HCT116 (cell line): ENCODE results near the gene S100P. TPM values are rescaled to one million over a fixed set of nuclear protein-coding genes. Genes with fewer than 3 reads are reported as not detected.

Experiments used
- ATAC-seq: fragments of 200-7000 bp; cut with Tn5 transposase; 2 replicates; pipeline ENCODE4 v1.9.1; 2020; ENCODE audit warnings: mild to moderate bottlenecking, moderate library complexity
- BruUV-seq: library from RNA; stranded (reverse); fragments of 400-500 nt; replicated peaks from 2 replicates; lab custom pipeline; 2021; lab: Mats Ljungman, UMichigan
- CTCF ChIA-PET: fragments of 300-600 bp; sonication (Branson Sonifier 250); formaldehyde crosslinking; loops from one replicate; lab custom pipeline; 2021; ENCODE audit warnings: antibody characterized with exemption; lab: Charles Lee
- POLR2A ChIA-PET: fragments of 300-600, 350-600 bp; sonication (Branson Sonifier 250); formaldehyde crosslinking; loops from one replicate; lab custom pipeline; 2021; ENCODE audit warnings: antibody characterized with exemption; lab: Charles Lee
- RAD21 ChIA-PET, 2 experiments: fragments of 300-600 bp; sonication (Branson Sonifier 250); formaldehyde crosslinking; loops; one replicate each; lab custom pipeline; 2023; ENCODE audit warnings: low total read pairs in 2 of 2; ENCODE audit not compliant: uncharacterized antibody in 2 of 2, unreplicated experiment in 2 of 2, low non-redundant PET in 1 of 2; lab: Charles Lee
- DNase-seq: peaks from one replicate; pipeline ENCODE4 v3.0.0-alpha.2; 2010; ENCODE audit warnings: low read depth, low spot score
- H2AFZ ChIP-seq: fragments of 200-600 bp; shearing (Covaris generic), sonication (generic); 2 replicates; pipeline ENCODE4 v1.6.1; 2017; ENCODE audit warnings: low read depth, mixed run types, mixed read lengths, antibody characterized with exemption, low read length; ENCODE audit not compliant: poor library complexity, severe bottlenecking
- H3K27ac ChIP-seq: 2 replicates; pipeline ENCODE4 v1.5.1; 2012; ENCODE audit warnings: low read depth, low read length
- H3K27me3 ChIP-seq: fragments of 200-600 bp; sonication (generic); 2 replicates; pipeline ENCODE4 v1.6.1; 2016; ENCODE audit warnings: mixed run types, low read length, mixed read lengths; ENCODE audit not compliant: insufficient read depth
- H3K36me3 ChIP-seq, 2 experiments: fragments of 200-500 bp in 1 of 2; fragments of 200-600 bp in 1 of 2; sonication (Bioruptor generic) in 1 of 2; sonication (generic) in 1 of 2; 2 replicates each; pipeline versions ENCODE4 v1.5.1 to v1.6.1; 2014 to 2016; ENCODE audit warnings: low read length in 2 of 2, inconsistent platforms in 1 of 2, mixed read lengths in 1 of 2, mixed run types in 1 of 2; ENCODE audit not compliant: insufficient read depth in 2 of 2, control insufficient read depth in 1 of 2
- H3K4me1 ChIP-seq, 2 experiments: fragments of 200-600 bp in 1 of 2; sonication (generic) in 1 of 2; 2 replicates each; pipeline versions ENCODE4 v1.5.1 to v1.6.1; 2012 to 2017; ENCODE audit warnings: low read length in 2 of 2, inconsistent platforms in 1 of 2, mild to moderate bottlenecking in 1 of 2, mixed read lengths in 1 of 2, mixed run types in 1 of 2, moderate library complexity in 1 of 2; ENCODE audit not compliant: insufficient read depth in 2 of 2, control insufficient read depth in 1 of 2
- H3K4me2 ChIP-seq: fragments of 200-600 bp; sonication (generic); 2 replicates; pipeline ENCODE4 v1.6.1; 2017; ENCODE audit warnings: mixed run types, low read length, mixed read lengths
- H3K4me3 ChIP-seq, 2 experiments: fragments of 200-600 bp in 1 of 2; sonication (generic) in 1 of 2; replicated peaks in 1 of 2; 2 replicates each; pipeline ENCODE4 v1.5.1; 2011 to 2016; ENCODE audit warnings: low read length in 2 of 2, control low read depth in 1 of 2, low read depth in 1 of 2, mild to moderate bottlenecking in 1 of 2, mixed read lengths in 1 of 2, mixed run types in 1 of 2
- H3K79me2 ChIP-seq: fragments of 200-600 bp; sonication (generic); 2 replicates; pipeline ENCODE4 v1.6.1; 2017; ENCODE audit warnings: mild to moderate bottlenecking, mixed run types, low read length, moderate library complexity, mixed read lengths; ENCODE audit not compliant: insufficient read depth
- H3K9ac ChIP-seq: fragments of 200-600 bp; sonication (generic); 2 replicates; pipeline ENCODE4 v1.6.1; 2016; ENCODE audit warnings: low read length, mixed read lengths
- H3K9me2 ChIP-seq: fragments of 200-600 bp; sonication (generic), shearing (Covaris generic); 2 replicates; pipeline ENCODE4 v1.6.1; 2017; ENCODE audit warnings: mixed run types, mild to moderate bottlenecking, moderate library complexity; ENCODE audit not compliant: insufficient read depth
- H3K9me3 ChIP-seq, 2 experiments: fragments of 200-500 bp in 1 of 2; fragments of 200-600 bp in 1 of 2; sonication (Bioruptor generic) in 1 of 2; sonication (generic) in 1 of 2; 2 replicates each; pipeline ENCODE4 v1.6.1; 2014 to 2017; ENCODE audit warnings: low read length in 2 of 2, mixed read lengths in 2 of 2, inconsistent platforms in 1 of 2, low read depth in 1 of 2, mild to moderate bottlenecking in 1 of 2, mixed run types in 1 of 2, moderate library complexity in 1 of 2; ENCODE audit not compliant: control insufficient read depth in 1 of 2, insufficient read depth in 1 of 2
- H4K20me1 ChIP-seq: fragments of 200-600 bp; sonication (generic), shearing (Covaris generic); 2 replicates; pipeline ENCODE4 v1.6.1; 2017; ENCODE audit warnings: mixed run types, mild to moderate bottlenecking, moderate library complexity; ENCODE audit not compliant: insufficient read depth
- EZH2 ChIP-seq: fragments of 200-600 bp; sonication (generic); IDR thresholded peaks from 2 replicates; pipeline ENCODE4 v1.6.1; 2017; ENCODE audit warnings: antibody characterized with exemption, mixed run types
- EZH2phosphoT487 ChIP-seq: fragments of 200-600 bp; IDR thresholded peaks from 2 replicates; pipeline ENCODE4 v1.6.1; 2018; ENCODE audit warnings: antibody characterized with exemption, borderline replicate concordance
- SP1 ChIP-seq: IDR thresholded peaks from 2 replicates; pipeline ENCODE4 v1.6.1; 2012; ENCODE audit warnings: low read depth
- ZNF274 ChIP-seq: fragments of 200-500 bp; sonication (Bioruptor generic); IDR thresholded peaks from 2 replicates; pipeline ENCODE4 v1.6.1; 2014; ENCODE audit warnings: mild to moderate bottlenecking, low read depth, low read length, inconsistent platforms
- intact Hi-C: fragments of 100-400 bp; cut with micrococcal nuclease; formaldehyde crosslinking; loops from 2 replicates; pipeline ENCODE4 v1.10.0; 2022
- total RNA-seq: library from RNA; stranded (reverse); gene quantifications from one replicate; pipeline ENCODE4 v1.2.1, GENCODE V29; 2021; ENCODE audit not compliant: unreplicated experiment
- TF ChIP-seq, protein P1 (sequence below): IDR thresholded peaks from 2 replicates; pipeline ENCODE4 v1.6.1; 2012; ENCODE audit warnings: low read depth
- TF ChIP-seq, protein P2 (sequence below): IDR thresholded peaks from 2 replicates; pipeline ENCODE4 v1.6.1; 2012
- TF ChIP-seq, protein P3 (sequence below): IDR thresholded peaks from 2 replicates; pipeline ENCODE4 v1.6.1; 2012

The S100P gene
- total RNA-seq, 1 experiment from 2014 or later, result 4.1 TPM

DNA sequence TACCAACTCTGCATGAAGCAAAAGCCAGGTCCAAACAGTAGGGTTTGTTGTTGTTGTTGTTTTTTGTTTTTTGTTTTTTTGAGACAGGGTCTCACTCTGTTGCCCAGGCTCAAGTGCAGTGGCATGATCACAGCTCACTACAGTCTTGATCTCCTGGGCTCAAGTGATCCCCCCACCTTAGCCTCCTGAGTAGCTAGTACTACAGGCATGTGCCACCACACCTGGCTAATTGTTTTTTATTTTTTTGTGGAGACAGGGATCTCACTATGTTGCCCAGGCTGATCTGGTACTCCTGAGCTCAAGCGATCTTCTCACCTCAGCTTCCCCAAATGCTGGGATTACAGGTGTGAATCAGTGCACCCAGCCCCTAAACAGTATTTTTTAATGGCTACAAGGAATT lies 6.2 kb downstream of the S100P start:
- no peaks in the 10 kb centered on the region for H3K9me3 ChIP-seq
- RAD21 ChIA-PET, result no interaction called here
- BruUV-seq, result no TSS peak
- H3K4me3 ChIP-seq, result no peak overlapping the region
- POLR2A ChIA-PET, result no interaction called here
- no peak overlapping the region for H3K4me2 ChIP-seq
- no peak for DNase-seq
- H3K36me3 ChIP-seq, result no peaks in the 10 kb centered on the region
- TF ChIP-seq, protein P1, sequence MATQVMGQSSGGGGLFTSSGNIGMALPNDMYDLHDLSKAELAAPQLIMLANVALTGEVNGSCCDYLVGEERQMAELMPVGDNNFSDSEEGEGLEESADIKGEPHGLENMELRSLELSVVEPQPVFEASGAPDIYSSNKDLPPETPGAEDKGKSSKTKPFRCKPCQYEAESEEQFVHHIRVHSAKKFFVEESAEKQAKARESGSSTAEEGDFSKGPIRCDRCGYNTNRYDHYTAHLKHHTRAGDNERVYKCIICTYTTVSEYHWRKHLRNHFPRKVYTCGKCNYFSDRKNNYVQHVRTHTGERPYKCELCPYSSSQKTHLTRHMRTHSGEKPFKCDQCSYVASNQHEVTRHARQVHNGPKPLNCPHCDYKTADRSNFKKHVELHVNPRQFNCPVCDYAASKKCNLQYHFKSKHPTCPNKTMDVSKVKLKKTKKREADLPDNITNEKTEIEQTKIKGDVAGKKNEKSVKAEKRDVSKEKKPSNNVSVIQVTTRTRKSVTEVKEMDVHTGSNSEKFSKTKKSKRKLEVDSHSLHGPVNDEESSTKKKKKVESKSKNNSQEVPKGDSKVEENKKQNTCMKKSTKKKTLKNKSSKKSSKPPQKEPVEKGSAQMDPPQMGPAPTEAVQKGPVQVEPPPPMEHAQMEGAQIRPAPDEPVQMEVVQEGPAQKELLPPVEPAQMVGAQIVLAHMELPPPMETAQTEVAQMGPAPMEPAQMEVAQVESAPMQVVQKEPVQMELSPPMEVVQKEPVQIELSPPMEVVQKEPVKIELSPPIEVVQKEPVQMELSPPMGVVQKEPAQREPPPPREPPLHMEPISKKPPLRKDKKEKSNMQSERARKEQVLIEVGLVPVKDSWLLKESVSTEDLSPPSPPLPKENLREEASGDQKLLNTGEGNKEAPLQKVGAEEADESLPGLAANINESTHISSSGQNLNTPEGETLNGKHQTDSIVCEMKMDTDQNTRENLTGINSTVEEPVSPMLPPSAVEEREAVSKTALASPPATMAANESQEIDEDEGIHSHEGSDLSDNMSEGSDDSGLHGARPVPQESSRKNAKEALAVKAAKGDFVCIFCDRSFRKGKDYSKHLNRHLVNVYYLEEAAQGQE, result no peak
- TF ChIP-seq, protein P2, sequence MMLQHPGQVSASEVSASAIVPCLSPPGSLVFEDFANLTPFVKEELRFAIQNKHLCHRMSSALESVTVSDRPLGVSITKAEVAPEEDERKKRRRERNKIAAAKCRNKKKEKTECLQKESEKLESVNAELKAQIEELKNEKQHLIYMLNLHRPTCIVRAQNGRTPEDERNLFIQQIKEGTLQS, result no peak
- TF ChIP-seq SP1 (no peak), EZH2 (no peak), EZH2phosphoT487 (no peak), ZNF274 (no peak)
- TF ChIP-seq, protein P3, sequence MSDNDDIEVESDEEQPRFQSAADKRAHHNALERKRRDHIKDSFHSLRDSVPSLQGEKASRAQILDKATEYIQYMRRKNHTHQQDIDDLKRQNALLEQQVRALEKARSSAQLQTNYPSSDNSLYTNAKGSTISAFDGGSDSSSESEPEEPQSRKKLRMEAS, result no peak
- TF ChIP-seq, all 23 proteins: peak for 0
- no peaks in the 10 kb centered on the region for H3K27me3 ChIP-seq
- H3K9ac ChIP-seq, result no peak overlapping the region
- H3K27ac ChIP-seq, result no peak overlapping the region
- no peaks in the 10 kb centered on the region for H4K20me1 ChIP-seq
- intact Hi-C loops, result no loop called here
- peaks cover 0 to 7% of the 10 kb centered on the region in 2 experiments; a peak in 2 of 4 replicates for H3K4me1 ChIP-seq
- no peaks in the 10 kb centered on the region for H3K9me2 ChIP-seq
- CTCF ChIA-PET, result no interaction called here
- peaks cover 3% of the 10 kb centered on the region; the same call in 1 of the 2 replicates for H3K79me2 ChIP-seq
- no peak for ATAC-seq
- H2AFZ ChIP-seq, result no peak overlapping the region
